Uterus (tissue), 2 donors: ENCODE results near the gene TIMM13.

Source experiments
- CTCF ChIP-seq, 4 experiments: fragments of 200-600 bp in 2 of 4; fragments of 450-650 bp in 2 of 4; sonication (generic) in 2 of 4; IDR thresholded peaks; one replicate each; pipeline ENCODE4 v1.5.1; 2016 to 2019; ENCODE audit warnings: antibody characterized with exemption in 4 of 4, mild to moderate bottlenecking in 2 of 4, moderate library complexity in 1 of 4
- POLR2A ChIP-seq, 2 donors: fragments of 450-650 bp; IDR thresholded peaks; one replicate each; pipeline ENCODE4 v1.6.1; 2016; ENCODE audit warnings: antibody characterized with exemption in 2 of 2, mild to moderate bottlenecking in 1 of 2, moderate library complexity in 1 of 2

GRCh38 chr19:2434267-2434666 is 6.9 kb upstream of the TIMM13 start:
- no peak for TF ChIP-seq CTCF (IDR thresholded peaks at IDR 0.05)
- TF ChIP-seq POLR2A (IDR thresholded peaks at IDR 0.05) = no peak
